Suprapubic skin (tissue), 4 donors: ENCODE results near the gene ASTN2. TPM values are rescaled to one million over a fixed set of nuclear protein-coding genes. Genes with fewer than 3 reads are reported as not detected.

Experiments
- DNase-seq, 2 donors: peaks; one replicate each; pipeline ENCODE4 v3.0.0-alpha.2; 2019; ENCODE audit warnings: low spot score in 2 of 2
- H3K27ac ChIP-seq: fragments of 200-600 bp; sonication (generic); one replicate; pipeline ENCODE4 v1.5.1; 2019
- H3K27me3 ChIP-seq: fragments of 200-600 bp; sonication (generic); one replicate; pipeline ENCODE4 v1.5.1; 2019
- H3K36me3 ChIP-seq: fragments of 200-600 bp; sonication (generic); one replicate; pipeline ENCODE4 v1.5.1; 2019
- H3K4me1 ChIP-seq: fragments of 200-600 bp; sonication (generic); one replicate; pipeline ENCODE4 v1.5.1; 2019
- H3K4me3 ChIP-seq: fragments of 200-600 bp; sonication (generic); one replicate; pipeline ENCODE4 v1.5.1; 2019; ENCODE audit warnings: mild to moderate bottlenecking
- H3K9me3 ChIP-seq: fragments of 200-600 bp; sonication (generic); one replicate; pipeline ENCODE4 v1.5.1; 2019
- EP300 ChIP-seq: sonication (generic); formaldehyde crosslinking; IDR thresholded peaks from one replicate; pipeline ENCODE4 v1.6.1; 2017; ENCODE audit warnings: antibody characterized with exemption
- POLR2A ChIP-seq, 2 donors: fragments of 450-650 bp; IDR thresholded peaks; one replicate each; pipeline ENCODE4 v1.6.1; 2017; ENCODE audit warnings: antibody characterized with exemption in 2 of 2, mild to moderate bottlenecking in 2 of 2, moderate library complexity in 2 of 2
- POLR2AphosphoS5 ChIP-seq, 3 donors: sonication (generic); formaldehyde crosslinking; IDR thresholded peaks; one replicate each; pipeline ENCODE4 v1.6.1; 2017; ENCODE audit warnings: antibody characterized with exemption in 3 of 3
- WGBS: methylation state at CpG from one replicate; pipeline ENCODE4 v1.1.5; 2018; 5-methylcytosine and 5-hydroxymethylcytosine counted together
- total RNA-seq, 4 donors: library from RNA; depleted of rRNA; stranded (reverse); fragments of >200 nt; gene quantifications; one replicate each; pipeline ENCODE4 v1.1.0, GENCODE V29; 2016
- TF ChIP-seq, protein P1 (sequence below), 2 donors: fragments of 200-600 bp in 1 of 2; fragments of 450-650 bp in 1 of 2; sonication (generic) in 1 of 2; IDR thresholded peaks; one replicate each; pipeline ENCODE4 v1.5.1; 2016 to 2019; ENCODE audit warnings: antibody characterized with exemption in 2 of 2, mild to moderate bottlenecking in 1 of 2, moderate library complexity in 1 of 2

Gene ASTN2
- total RNA-seq, 4 donors from 2014 or later: 2.0 to 6.9 (median 3.8) TPM

- Histone ChIP-seq H3K4me3 (no peak overlapping the region), H3K36me3 (no peaks in the 10 kb centered on the region), H3K4me1 (peaks cover 38% of the 10 kb centered on the region), H3K9me3 (no peaks in the 10 kb centered on the region), H3K27ac (no peak overlapping the region), H3K27me3 (no peaks in the 10 kb centered on the region)
- no peak for DNase-seq
- TF ChIP-seq, protein P1, sequence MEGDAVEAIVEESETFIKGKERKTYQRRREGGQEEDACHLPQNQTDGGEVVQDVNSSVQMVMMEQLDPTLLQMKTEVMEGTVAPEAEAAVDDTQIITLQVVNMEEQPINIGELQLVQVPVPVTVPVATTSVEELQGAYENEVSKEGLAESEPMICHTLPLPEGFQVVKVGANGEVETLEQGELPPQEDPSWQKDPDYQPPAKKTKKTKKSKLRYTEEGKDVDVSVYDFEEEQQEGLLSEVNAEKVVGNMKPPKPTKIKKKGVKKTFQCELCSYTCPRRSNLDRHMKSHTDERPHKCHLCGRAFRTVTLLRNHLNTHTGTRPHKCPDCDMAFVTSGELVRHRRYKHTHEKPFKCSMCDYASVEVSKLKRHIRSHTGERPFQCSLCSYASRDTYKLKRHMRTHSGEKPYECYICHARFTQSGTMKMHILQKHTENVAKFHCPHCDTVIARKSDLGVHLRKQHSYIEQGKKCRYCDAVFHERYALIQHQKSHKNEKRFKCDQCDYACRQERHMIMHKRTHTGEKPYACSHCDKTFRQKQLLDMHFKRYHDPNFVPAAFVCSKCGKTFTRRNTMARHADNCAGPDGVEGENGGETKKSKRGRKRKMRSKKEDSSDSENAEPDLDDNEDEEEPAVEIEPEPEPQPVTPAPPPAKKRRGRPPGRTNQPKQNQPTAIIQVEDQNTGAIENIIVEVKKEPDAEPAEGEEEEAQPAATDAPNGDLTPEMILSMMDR (IDR thresholded peaks at IDR 0.05): no peak
- TF ChIP-seq POLR2AphosphoS5 (IDR thresholded peaks at IDR 0.05): no peak
- TF ChIP-seq POLR2A (IDR thresholded peaks at IDR 0.05): no peak
- TF ChIP-seq EP300: no peak
- 31% methylated on average over 3 of the region's 3 CpGs for WGBS
Observed at GRCh38 chr9:116550696-116551436, 864.0 kb downstream of the ASTN2 start.

DNA sequence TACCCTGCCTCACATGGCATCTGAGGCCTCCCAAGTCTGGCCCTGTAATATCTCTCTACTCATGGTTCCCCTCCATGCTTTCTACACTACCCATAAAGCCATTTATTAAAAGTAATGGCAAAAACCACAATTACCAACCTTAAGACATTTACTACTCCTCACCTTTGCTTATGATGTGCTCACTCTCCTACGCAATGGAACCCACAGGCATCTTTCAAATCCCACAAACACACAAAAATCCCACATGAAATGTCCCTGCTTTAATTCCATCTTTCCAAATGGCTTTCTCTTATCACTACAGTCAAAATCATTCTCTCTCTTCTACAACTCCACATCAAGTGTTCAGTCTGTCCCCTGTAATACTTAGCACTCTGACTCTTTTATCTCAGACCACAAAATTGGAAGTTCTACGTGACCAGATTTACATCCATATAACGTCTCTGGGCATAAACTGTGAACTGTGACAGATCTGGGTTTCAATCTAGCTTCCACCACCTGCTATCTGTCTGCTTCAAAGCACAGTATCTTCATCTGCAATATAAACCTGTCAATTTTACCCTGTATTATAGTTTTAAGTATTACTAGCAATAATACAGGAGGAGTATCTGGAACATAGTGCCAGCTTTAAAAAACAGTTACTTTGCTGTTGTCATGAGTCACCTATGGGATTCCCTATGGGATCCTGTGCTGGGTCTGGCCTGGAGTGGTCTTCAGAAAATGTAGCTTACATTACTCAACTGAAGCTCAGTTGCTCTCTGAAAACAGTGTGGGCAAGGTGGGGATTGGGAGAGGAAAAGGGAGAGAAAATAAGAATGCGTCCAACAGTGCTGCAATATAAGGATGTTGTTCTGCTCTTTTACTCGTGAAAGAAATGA lies 864.8 kb downstream of the ASTN2 start:
- Histone ChIP-seq H3K27ac (no peak overlapping the region), H3K9me3 (no peaks in the 10 kb centered on the region), H3K4me1 (peaks cover 38% of the 10 kb centered on the region), H3K27me3 (no peaks in the 10 kb centered on the region), H3K4me3 (no peak overlapping the region), H3K36me3 (no peaks in the 10 kb centered on the region)
- WGBS: 76% methylated on average over 5 of the region's 5 CpGs
- no peak for DNase-seq
- TF ChIP-seq POLR2AphosphoS5 (IDR thresholded peaks at IDR 0.05): no peak
- no peak for TF ChIP-seq POLR2A (IDR thresholded peaks at IDR 0.05)
- no peak for TF ChIP-seq EP300
- TF ChIP-seq, protein P1 (IDR thresholded peaks at IDR 0.05): no peak

- peaks cover 41% of the 10 kb centered on the region for H3K4me1 ChIP-seq
- H3K36me3 ChIP-seq: no peaks in the 10 kb centered on the region
- no peaks in the 10 kb centered on the region for H3K27me3 ChIP-seq
- no peaks in the 10 kb centered on the region for H3K9me3 ChIP-seq
- no peak overlapping the region for H3K4me3 ChIP-seq
- H3K27ac ChIP-seq: no peak overlapping the region
- 25% methylated on average over 9 of the region's 9 CpGs for WGBS
- TF ChIP-seq EP300 (no peak), POLR2AphosphoS5 (IDR thresholded peaks at IDR 0.05) (peak in 2 of 3 donors; percentile 57 to 75), POLR2A (IDR thresholded peaks at IDR 0.05) (no peak)
- TF ChIP-seq, protein P1 (IDR thresholded peaks at IDR 0.05): no peak
- peak; percentile 88 to 89 for DNase-seq
Observed at GRCh38 chr9:116549061-116549664, 865.7 kb downstream of the ASTN2 start.

- H3K27ac ChIP-seq: no peak overlapping the region
Observed at GRCh38 chr9:116547729-116548426, 867.0 kb downstream of the ASTN2 start.

More at GRCh38 chr9:116547729-116548426, 867.0 kb downstream of the ASTN2 start:
- H3K4me1 ChIP-seq: peaks cover 41% of the 10 kb centered on the region
- no peak for DNase-seq
- H3K9me3 ChIP-seq: no peaks in the 10 kb centered on the region
- H3K36me3 ChIP-seq: no peaks in the 10 kb centered on the region
- no peak for TF ChIP-seq EP300
- TF ChIP-seq, protein P1 (IDR thresholded peaks at IDR 0.05): no peak
- TF ChIP-seq POLR2A (IDR thresholded peaks at IDR 0.05): no peak
- no peak for TF ChIP-seq POLR2AphosphoS5 (IDR thresholded peaks at IDR 0.05)
- H3K27me3 ChIP-seq: no peaks in the 10 kb centered on the region
- H3K4me3 ChIP-seq: no peak overlapping the region
- WGBS: 95% methylated on average over 10 of the region's 11 CpGs
